SK-N-SH treated with all-trans-retinoic acid at 6 μM for 48 hours (cell line): ENCODE results near the gene ACTL8.

ENCODE experiments used
- CSDC2 ChIP-seq: fragments of 250-450 bp; sonication (Bioruptor Pico); IDR thresholded peaks from 2 replicates; pipeline ENCODE4 v1.5.0; 2020; ENCODE audit warnings: mild to moderate bottlenecking, moderate library complexity
- PPARA ChIP-seq: fragments of 250-450 bp; sonication (Bioruptor Pico); IDR thresholded peaks from 2 replicates; pipeline ENCODE4 v1.5.0; 2020; ENCODE audit warnings: mild to moderate bottlenecking, borderline replicate concordance
- ZFP30 ChIP-seq: fragments of 450-650 bp; formaldehyde crosslinking; IDR thresholded peaks from 2 replicates; pipeline ENCODE4 v1.5.0; 2022; ENCODE audit warnings: mild to moderate bottlenecking, moderate library complexity
- ZNF8 ChIP-seq: fragments of 450-650 bp; formaldehyde crosslinking; IDR thresholded peaks from 2 replicates; pipeline ENCODE4 v1.5.0; 2020; ENCODE audit warnings: mild to moderate bottlenecking, moderate library complexity

GRCh38 chr1:17873007-17873675 is 118.0 kb downstream of the ACTL8 start:
- no peak for TF ChIP-seq CSDC2 (CRISPR knock-in tag)
- TF ChIP-seq ZFP30 (CRISPR knock-in tag), result no peak
- no peak for TF ChIP-seq PPARA (CRISPR knock-in tag)
- no peak for TF ChIP-seq ZNF8 (CRISPR knock-in tag)
